Osteocyte (in vitro differentiated cells): ENCODE results near the gene GALC. TPM values are rescaled to one million over a fixed set of nuclear protein-coding genes. Genes with fewer than 3 reads are reported as not detected.

ENCODE experiments used
- DNase-seq: peaks from one replicate; pipeline ENCODE4 v3.0.0; 2021; ENCODE audit warnings: mixed read lengths; ENCODE audit not compliant: unreplicated experiment; ENCODE audit errors: extremely low spot score
- H3K27ac Mint-ChIP-seq: one replicate; pipeline ENCODE4 v1.8.0; 2021; ENCODE audit warnings: mild to moderate bottlenecking, mixed read lengths; ENCODE audit not compliant: unreplicated experiment
- H3K27me3 Mint-ChIP-seq: one replicate; pipeline ENCODE4 v1.8.0; 2021; ENCODE audit warnings: mixed read lengths; ENCODE audit not compliant: unreplicated experiment
- H3K36me3 Mint-ChIP-seq: one replicate; pipeline ENCODE4 v1.8.0; 2021; ENCODE audit warnings: mixed read lengths; ENCODE audit not compliant: unreplicated experiment
- H3K4me1 Mint-ChIP-seq: one replicate; pipeline ENCODE4 v1.8.0; 2021; ENCODE audit warnings: mixed read lengths; ENCODE audit not compliant: unreplicated experiment
- H3K4me3 Mint-ChIP-seq: one replicate; pipeline ENCODE4 v1.8.0; 2021; ENCODE audit warnings: mild to moderate bottlenecking, moderate library complexity, mixed read lengths; ENCODE audit not compliant: unreplicated experiment
- H3K9me3 Mint-ChIP-seq: one replicate; pipeline ENCODE4 v1.8.0; 2021; ENCODE audit warnings: mixed read lengths; ENCODE audit not compliant: unreplicated experiment
- total RNA-seq: library from RNA; stranded (reverse); gene quantifications from 2 replicates; pipeline ENCODE4 v1.2.1, GENCODE V29; 2021
- TF ChIP-seq, protein P1 (sequence below): fragments of 200-600 bp; sonication (generic); IDR thresholded peaks from 2 replicates; pipeline ENCODE4 v1.5.0; 2021; ENCODE audit warnings: antibody characterized with exemption, mild to moderate bottlenecking, moderate library complexity

The GALC gene
- total RNA-seq, 1 donor from 2014 or later: 15.8 TPM

DNA sequence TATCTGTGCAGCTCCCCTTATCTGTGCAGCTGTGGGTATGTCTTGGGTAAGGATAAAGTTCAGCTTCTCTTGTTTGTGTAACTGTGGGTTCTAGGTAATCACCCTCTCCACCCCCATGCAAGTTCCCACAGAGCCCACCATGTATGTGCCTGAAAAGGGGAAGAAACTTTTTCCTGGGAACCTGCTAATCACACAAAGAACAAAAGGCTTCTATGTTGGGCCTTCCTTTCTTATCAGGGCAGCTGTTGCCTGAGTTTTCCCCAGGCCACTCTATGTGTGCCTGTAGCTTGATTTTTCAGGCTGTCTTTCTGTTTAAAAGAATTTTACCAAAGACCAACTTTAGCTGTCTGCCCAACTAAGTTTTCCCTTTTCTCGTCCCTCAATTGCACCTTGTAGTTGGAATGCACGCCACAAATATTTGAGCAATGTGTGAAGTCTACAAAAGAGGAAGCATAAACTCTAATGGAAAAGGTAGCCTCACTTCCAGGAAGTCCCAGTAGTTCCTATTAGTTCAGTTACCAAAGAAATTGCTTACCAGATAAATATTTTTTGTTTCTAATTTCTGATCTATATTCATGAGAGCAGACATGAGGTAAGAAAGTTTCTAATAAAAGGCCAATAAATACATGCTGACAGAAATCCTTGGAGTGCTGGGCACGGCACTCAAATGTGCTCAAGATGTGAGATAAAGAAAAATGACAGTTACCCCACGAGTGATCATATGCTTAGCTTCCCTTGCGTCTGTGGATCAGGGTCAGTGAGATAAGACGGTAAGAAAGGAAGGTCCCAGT lies 2.7 kb upstream of the GALC start:
- H3K9me3 Mint-ChIP-seq: no peaks in the 10 kb centered on the region
- no peak overlapping the region for H3K4me3 Mint-ChIP-seq
- peaks cover 23% of the 10 kb centered on the region for H3K27me3 Mint-ChIP-seq
- peaks cover 18% of the 10 kb centered on the region for H3K4me1 Mint-ChIP-seq
- TF ChIP-seq, protein P1, sequence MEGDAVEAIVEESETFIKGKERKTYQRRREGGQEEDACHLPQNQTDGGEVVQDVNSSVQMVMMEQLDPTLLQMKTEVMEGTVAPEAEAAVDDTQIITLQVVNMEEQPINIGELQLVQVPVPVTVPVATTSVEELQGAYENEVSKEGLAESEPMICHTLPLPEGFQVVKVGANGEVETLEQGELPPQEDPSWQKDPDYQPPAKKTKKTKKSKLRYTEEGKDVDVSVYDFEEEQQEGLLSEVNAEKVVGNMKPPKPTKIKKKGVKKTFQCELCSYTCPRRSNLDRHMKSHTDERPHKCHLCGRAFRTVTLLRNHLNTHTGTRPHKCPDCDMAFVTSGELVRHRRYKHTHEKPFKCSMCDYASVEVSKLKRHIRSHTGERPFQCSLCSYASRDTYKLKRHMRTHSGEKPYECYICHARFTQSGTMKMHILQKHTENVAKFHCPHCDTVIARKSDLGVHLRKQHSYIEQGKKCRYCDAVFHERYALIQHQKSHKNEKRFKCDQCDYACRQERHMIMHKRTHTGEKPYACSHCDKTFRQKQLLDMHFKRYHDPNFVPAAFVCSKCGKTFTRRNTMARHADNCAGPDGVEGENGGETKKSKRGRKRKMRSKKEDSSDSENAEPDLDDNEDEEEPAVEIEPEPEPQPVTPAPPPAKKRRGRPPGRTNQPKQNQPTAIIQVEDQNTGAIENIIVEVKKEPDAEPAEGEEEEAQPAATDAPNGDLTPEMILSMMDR: no peak
- no peak overlapping the region for H3K27ac Mint-ChIP-seq
- no peak for DNase-seq
- no peaks in the 10 kb centered on the region for H3K36me3 Mint-ChIP-seq

DNA sequence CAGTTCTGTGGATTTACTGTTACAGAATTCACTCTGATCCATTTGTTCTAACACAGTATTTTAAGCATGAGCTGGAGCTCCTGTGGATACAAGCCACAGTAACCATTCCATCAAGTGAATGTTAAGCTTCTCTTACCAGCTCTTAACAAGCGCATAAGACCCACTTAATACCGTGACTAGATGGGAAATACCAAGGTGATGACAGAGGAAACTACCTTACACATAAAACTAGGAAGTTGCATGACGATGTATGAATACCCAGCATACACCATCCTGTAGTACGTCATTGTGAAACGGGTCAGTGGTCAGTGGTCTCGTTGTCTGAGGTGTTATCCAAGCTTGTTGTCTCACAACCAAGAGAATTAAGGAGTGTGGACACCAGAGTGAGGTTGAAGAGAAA lies 2.0 kb upstream of the GALC start:
- Mint-ChIP-seq H3K27me3 (peaks cover 16% of the 10 kb centered on the region), H3K4me1 (peaks cover 18% of the 10 kb centered on the region), H3K27ac (no peak overlapping the region), H3K4me3 (no peak overlapping the region), H3K9me3 (no peaks in the 10 kb centered on the region), H3K36me3 (no peaks in the 10 kb centered on the region)
- TF ChIP-seq, protein P1: no peak
- DNase-seq: no peak

DNA sequence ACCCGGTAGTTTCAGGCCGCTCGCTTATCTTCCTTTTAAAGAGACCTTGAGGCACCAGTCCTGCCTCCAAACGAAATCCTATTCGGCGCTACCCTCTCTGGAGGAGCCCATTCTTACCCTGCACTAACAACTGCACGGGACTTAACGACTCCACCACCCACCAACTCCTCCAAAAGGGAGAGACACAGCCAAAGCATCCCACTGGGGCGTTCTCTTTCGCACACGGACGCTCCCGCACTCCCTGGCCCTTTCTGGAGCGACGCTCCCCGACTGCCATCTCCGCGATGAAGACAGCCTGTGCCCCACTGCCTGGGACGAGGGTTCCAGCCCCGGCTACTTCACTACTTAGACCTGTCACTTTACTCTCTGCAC lies 650 bp downstream of the GALC start:
- no peaks in the 10 kb centered on the region for H3K27me3 Mint-ChIP-seq
- TF ChIP-seq, protein P1: no peak
- no peak for DNase-seq
- H3K36me3 Mint-ChIP-seq: no peaks in the 10 kb centered on the region
- peak overlapping the region; percentile 87 for H3K27ac Mint-ChIP-seq
- H3K9me3 Mint-ChIP-seq: no peaks in the 10 kb centered on the region
- peak overlapping the region; percentile 78 for H3K4me3 Mint-ChIP-seq
- peaks cover 18% of the 10 kb centered on the region for H3K4me1 Mint-ChIP-seq

DNA sequence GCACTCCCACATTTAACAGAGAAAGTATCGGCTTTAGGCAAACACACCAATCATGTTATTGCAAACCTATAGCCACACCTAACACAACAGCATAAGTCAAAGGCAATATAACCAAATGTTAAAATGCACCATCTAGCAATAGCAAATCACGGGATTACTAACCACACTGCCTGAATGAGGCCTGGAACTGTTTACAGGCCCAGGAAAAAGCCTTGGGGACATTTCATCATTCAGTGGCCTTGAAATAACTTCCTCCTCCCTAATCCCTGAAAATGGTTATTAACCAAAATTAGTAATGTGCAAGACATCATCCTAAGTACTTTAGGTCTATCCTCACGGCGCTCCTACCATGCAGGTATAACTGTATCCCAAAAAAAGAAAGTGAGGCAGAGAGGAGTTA lies 2.3 kb downstream of the GALC start:
- Mint-ChIP-seq H3K36me3 (no peaks in the 10 kb centered on the region), H3K27ac (no peak overlapping the region), H3K9me3 (no peaks in the 10 kb centered on the region), H3K4me1 (peaks cover 18% of the 10 kb centered on the region), H3K27me3 (no peaks in the 10 kb centered on the region), H3K4me3 (no peak overlapping the region)
- TF ChIP-seq, protein P1: no peak
- DNase-seq: no peak

DNA sequence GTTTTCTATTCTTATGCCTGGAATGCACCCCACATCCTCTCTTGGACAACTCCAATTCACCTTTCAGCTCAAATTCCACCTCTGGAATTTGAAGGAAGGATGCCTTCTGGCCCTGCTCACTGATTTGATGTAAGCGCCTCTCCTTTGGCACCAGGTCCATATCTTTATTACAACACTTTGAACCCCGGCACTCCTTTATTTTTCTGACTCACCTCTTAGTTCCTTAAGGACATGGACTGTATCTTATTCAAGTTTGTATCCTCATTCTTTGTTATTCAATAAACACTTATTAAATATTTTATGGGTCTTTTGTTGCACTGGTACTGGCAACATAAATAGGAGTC lies 3.1 kb downstream of the GALC start:
- H3K27ac Mint-ChIP-seq: no peak overlapping the region
- H3K4me3 Mint-ChIP-seq: no peak overlapping the region
- no peaks in the 10 kb centered on the region for H3K27me3 Mint-ChIP-seq
- no peaks in the 10 kb centered on the region for H3K36me3 Mint-ChIP-seq
- peaks cover 18% of the 10 kb centered on the region for H3K4me1 Mint-ChIP-seq
- no peak for DNase-seq
- TF ChIP-seq, protein P1: no peak
- no peaks in the 10 kb centered on the region for H3K9me3 Mint-ChIP-seq
